Occipital lobe (tissue), 2 donors: ENCODE results near the gene ZC2HC1B. TPM values are rescaled to one million over a fixed set of nuclear protein-coding genes. Genes with fewer than 3 reads are reported as not detected.

ENCODE experiments used
- small RNA-seq: library from RNA; depleted of rRNA; stranded (forward); fragments of <200 nt; gene quantifications from one replicate; pipeline ENCODE3, GENCODE V24; 2014
- total RNA-seq: library from RNA; depleted of rRNA; stranded (reverse); fragments of >200 nt; gene quantifications from one replicate; pipeline ENCODE4 v1.2.3, GENCODE V29; 2014

ZC2HC1B gene
- total RNA-seq, 1 donor from 2014 or later, result 0.31 TPM

Small RNA genes lying within 50 kb of the gene (small RNA-seq; reads per million reads assigned to genes)
- not detected for gene ZC2HC1B

Other genes with a start within 250 kb of the ZC2HC1B start
- 20.6 TPM for gene PHACTR2, start 186.5 kb upstream of the ZC2HC1B start, total RNA-seq
- gene LTV1, start 21.1 kb upstream of the ZC2HC1B start, total RNA-seq, result 12.2 TPM
- gene PLAGL1, start 143.8 kb downstream of the ZC2HC1B start, total RNA-seq, result 16.2 TPM
- gene SF3B5, start 231.1 kb downstream of the ZC2HC1B start, total RNA-seq, result 37.1 TPM